H9 (cell line): Measurements from ENCODE around the gene FUT6. TPM values are rescaled to one million over a fixed set of nuclear protein-coding genes. Genes with fewer than 3 reads are reported as not detected.

Source experiments
- DNase-seq: peaks from one replicate; pipeline ENCODE4 v3.0.0-alpha.2; 2017
- H2AFZ ChIP-seq: one replicate; pipeline ENCODE4 v1.6.1; 2013; ENCODE audit warnings: mild to moderate bottlenecking, low read length, control low read depth, moderate library complexity
- H2AK5ac ChIP-seq: 2 replicates; pipeline ENCODE4 v1.6.1; 2013; ENCODE audit warnings: low read length, control low read depth, mixed read lengths; ENCODE audit not compliant: insufficient read length
- H2BK120ac ChIP-seq: one replicate; pipeline ENCODE4 v1.6.1; 2013; ENCODE audit warnings: low read depth, mild to moderate bottlenecking, low read length, control low read depth, inconsistent platforms; ENCODE audit not compliant: poor library complexity, severe bottlenecking
- H2BK12ac ChIP-seq: 2 replicates; pipeline ENCODE4 v1.6.1; 2013; ENCODE audit warnings: low read length, control low read depth, mixed read lengths, low read depth; ENCODE audit not compliant: insufficient read length
- H2BK15ac ChIP-seq: 2 replicates; pipeline ENCODE4 v1.6.1; 2013; ENCODE audit warnings: low read depth, low read length, control low read depth
- H2BK20ac ChIP-seq: one replicate; pipeline ENCODE4 v1.6.1; 2013; ENCODE audit warnings: low read depth, mild to moderate bottlenecking, low read length, control low read depth, inconsistent platforms; ENCODE audit not compliant: poor library complexity, severe bottlenecking
- H2BK5ac ChIP-seq: 2 replicates; pipeline ENCODE4 v1.6.1; 2013; ENCODE audit warnings: low read length, control low read depth, mixed read lengths; ENCODE audit not compliant: insufficient read length
- H3K14ac ChIP-seq: 2 replicates; pipeline ENCODE4 v1.6.1; 2013; ENCODE audit warnings: low read length, control low read depth; ENCODE audit not compliant: insufficient read depth
- H3K18ac ChIP-seq: 2 replicates; pipeline ENCODE4 v1.6.1; 2013; ENCODE audit warnings: low read depth, mild to moderate bottlenecking, mixed read lengths, low read length, control low read depth; ENCODE audit not compliant: insufficient read length
- H3K23ac ChIP-seq: 2 replicates; pipeline ENCODE4 v1.6.1; 2013; ENCODE audit warnings: low read length, control low read depth, mixed read lengths, low read depth; ENCODE audit not compliant: insufficient read length
- H3K23me2 ChIP-seq: 2 replicates; pipeline ENCODE4 v1.6.1; 2013; ENCODE audit warnings: low read depth, mild to moderate bottlenecking, mixed read lengths, low read length, control low read depth; ENCODE audit not compliant: insufficient read length, poor library complexity, severe bottlenecking
- H3K27ac ChIP-seq: 2 replicates; pipeline ENCODE4 v1.5.1; 2013; ENCODE audit warnings: low read length, control low read depth, mixed read lengths, low read depth; ENCODE audit not compliant: insufficient read length
- H3K27me3 ChIP-seq: 2 replicates; pipeline ENCODE4 v1.6.1; 2013; ENCODE audit warnings: low read length, control low read depth, inconsistent platforms; ENCODE audit not compliant: insufficient read depth
- H3K4ac ChIP-seq: 2 replicates; pipeline ENCODE4 v1.6.1; 2013; ENCODE audit warnings: low read depth, mild to moderate bottlenecking, control low read depth, inconsistent platforms, low read length, moderate library complexity
- H3K4me1 ChIP-seq: 2 replicates; pipeline ENCODE4 v1.6.1; 2013; ENCODE audit warnings: low read length, control low read depth, inconsistent platforms; ENCODE audit not compliant: insufficient read depth
- H3K4me2 ChIP-seq: 2 replicates; pipeline ENCODE4 v1.6.1; 2013; ENCODE audit warnings: low read length, control low read depth, mixed read lengths; ENCODE audit not compliant: insufficient read length, insufficient read depth
- H3K56ac ChIP-seq: 2 replicates; pipeline ENCODE4 v1.6.1; 2013; ENCODE audit warnings: low read depth, mild to moderate bottlenecking, mixed read lengths, low read length, control low read depth; ENCODE audit not compliant: insufficient read length
- H3K79me1 ChIP-seq: 2 replicates; pipeline ENCODE4 v1.6.1; 2013; ENCODE audit warnings: low read depth, mild to moderate bottlenecking, moderate library complexity, low read length, control low read depth, inconsistent platforms; ENCODE audit not compliant: insufficient read depth, poor library complexity, severe bottlenecking
- H3K79me2 ChIP-seq: 2 replicates; pipeline ENCODE4 v1.6.1; 2013; ENCODE audit warnings: low read length, control low read depth, inconsistent platforms; ENCODE audit not compliant: insufficient read depth
- H3K9ac ChIP-seq: 2 replicates; pipeline ENCODE4 v1.6.1; 2013; ENCODE audit warnings: low read length, control low read depth, mixed read lengths; ENCODE audit not compliant: insufficient read length; ENCODE audit errors: extremely low read depth
- H3K9me3 ChIP-seq: one replicate; pipeline ENCODE4 v1.6.1; 2013; ENCODE audit warnings: low read depth, low read length, inconsistent platforms; ENCODE audit not compliant: control insufficient read depth
- H3T11ph ChIP-seq: one replicate; pipeline ENCODE4 v1.6.1; 2013; ENCODE audit warnings: mild to moderate bottlenecking, low read length, control low read depth, inconsistent platforms
- H4K20me1 ChIP-seq: one replicate; pipeline ENCODE4 v1.6.1; 2013; ENCODE audit not compliant: control insufficient read depth, insufficient read length, insufficient read depth
- H4K5ac ChIP-seq: 2 replicates; pipeline ENCODE4 v1.6.1; 2013; ENCODE audit warnings: low read depth, mild to moderate bottlenecking, mixed read lengths, low read length, control low read depth; ENCODE audit not compliant: insufficient read length
- H4K8ac ChIP-seq: replicated peaks from 2 replicates; pipeline ENCODE4 v1.6.1; 2013; ENCODE audit warnings: low read length, control low read depth, mixed read lengths, low read depth; ENCODE audit not compliant: insufficient read length
- H4K91ac ChIP-seq: 2 replicates; pipeline ENCODE4 v1.6.1; 2013; ENCODE audit warnings: low read depth, mild to moderate bottlenecking, moderate library complexity, mixed read lengths, low read length, control low read depth; ENCODE audit not compliant: insufficient read length
- H3K27ac Mint-ChIP-seq, 3 experiments: 2 replicates in 2 of 3; 3 replicates in 1 of 3; pipeline ENCODE4 v1.8.0; 2020 to 2021; ENCODE audit warnings: mixed read lengths in 3 of 3, mild to moderate bottlenecking in 1 of 3, moderate library complexity in 1 of 3
- H3K27me3 Mint-ChIP-seq: 2 replicates; pipeline ENCODE4 v1.8.0; 2021; ENCODE audit warnings: low read depth, mild to moderate bottlenecking, moderate library complexity, mixed read lengths
- H3K36me3 Mint-ChIP-seq, 3 experiments: 2 replicates in 2 of 3; 3 replicates in 1 of 3; pipeline ENCODE4 v1.8.0; 2020 to 2021; ENCODE audit warnings: low read depth in 3 of 3, mixed read lengths in 3 of 3; ENCODE audit not compliant: insufficient read depth in 1 of 3
- H3K4me1 Mint-ChIP-seq, 2 experiments: 2 replicates each; pipeline ENCODE4 v1.8.0; 2020; ENCODE audit warnings: mixed read lengths in 2 of 2
- H3K4me3 Mint-ChIP-seq, 2 experiments: 2 replicates in 1 of 2; 3 replicates in 1 of 2; pipeline ENCODE4 v1.8.0; 2020 to 2021; ENCODE audit warnings: mild to moderate bottlenecking in 2 of 2, mixed read lengths in 2 of 2, moderate library complexity in 1 of 2
- H3K9me3 Mint-ChIP-seq, 2 experiments: 2 replicates in 1 of 2; 3 replicates in 1 of 2; pipeline ENCODE4 v1.8.0; 2020; ENCODE audit warnings: mild to moderate bottlenecking in 2 of 2, mixed read lengths in 2 of 2, moderate library complexity in 1 of 2
- WGBS: extraction: QIAGEN DNeasy Blood & Tissue Kit; methylation state at CpG from one replicate; pipeline ENCODE4 v1.1.7; 2013; ENCODE audit warnings: missing lambda C conversion rate, low lambda C conversion rate, mixed read lengths; ENCODE audit not compliant: insufficient read length; ENCODE audit errors: extremely low coverage; 5-methylcytosine and 5-hydroxymethylcytosine counted together
- total RNA-seq: library from RNA; stranded (reverse); gene quantifications from 2 replicates; pipeline ENCODE4 v1.2.1, GENCODE V29; 2021
- TF ChIP-seq, protein P1 (sequence below): fragments of 200-600 bp; sonication (generic); conservative IDR thresholded peaks from 3 replicates; pipeline ENCODE4 v1.8.0; 2021; ENCODE audit warnings: antibody characterized with exemption, mild to moderate bottlenecking

The FUT6 gene
- total RNA-seq, 1 experiment from 2014 or later: 0.13 TPM

DNA sequence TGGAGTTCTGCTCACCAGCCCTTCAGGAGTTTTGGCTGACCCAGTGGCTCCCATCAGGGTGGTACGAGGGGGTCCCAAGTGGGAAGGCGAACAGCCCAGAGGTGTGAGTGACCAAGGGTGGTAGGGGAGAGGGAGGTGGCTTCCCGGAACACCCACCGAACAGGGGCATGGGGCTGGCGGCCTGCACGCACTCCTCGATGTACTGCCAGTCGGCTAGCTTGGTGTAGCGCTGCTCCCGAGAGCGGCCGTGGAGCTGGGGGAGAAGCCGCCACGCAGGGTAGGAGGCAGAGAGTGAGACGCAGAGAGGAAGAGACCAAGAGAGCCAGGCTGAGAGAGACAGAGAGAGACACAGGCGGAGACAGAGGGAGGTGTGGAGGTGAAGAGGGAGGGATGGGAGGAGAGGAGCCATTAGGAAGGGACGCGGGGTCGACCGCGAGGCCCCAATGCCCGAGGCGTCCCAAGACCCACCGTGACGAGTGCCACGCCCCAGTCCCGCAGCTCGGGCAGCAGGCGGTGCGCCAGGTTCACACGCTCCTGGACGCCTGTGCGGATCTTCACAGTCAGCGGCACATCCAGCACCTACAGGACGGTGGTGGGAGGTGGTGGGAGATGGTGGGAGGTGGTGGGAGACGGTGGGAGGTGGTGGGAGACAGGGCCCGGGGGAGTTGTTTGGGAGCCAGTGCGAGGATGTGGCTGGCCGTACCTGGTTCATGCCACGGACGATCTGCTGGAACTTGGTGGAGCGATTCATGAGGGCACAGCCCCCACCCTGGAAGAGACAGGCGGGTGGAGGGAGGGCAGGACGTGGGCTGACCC is 52.7 kb downstream of the FUT6 start:
- Histone ChIP-seq H2BK15ac (no peak overlapping the region), H2AFZ (no peak overlapping the region), H3K4me2 (no peak overlapping the region), H4K91ac (no peak overlapping the region), H3K18ac (no peak overlapping the region), H3K79me1 (no peaks in the 10 kb centered on the region), H3K4me1 (no peaks in the 10 kb centered on the region), H4K8ac (no peak overlapping the region), H3K23ac (no peak overlapping the region), H2AK5ac (no peak overlapping the region), H2BK20ac (no peak overlapping the region), H3K9me3 (no peaks in the 10 kb centered on the region), H2BK5ac (no peak overlapping the region), H3K4ac (no peak overlapping the region), H3K14ac (no peak overlapping the region), H4K5ac (no peak overlapping the region), H2BK12ac (no peak overlapping the region), H3K23me2 (no peaks in the 10 kb centered on the region), H3T11ph (no peak overlapping the region), H3K56ac (no peak overlapping the region), H3K79me2 (no peaks in the 10 kb centered on the region), H3K27ac (no peak overlapping the region), H3K27me3 (no peaks in the 10 kb centered on the region), H3K9ac (no peak overlapping the region), H4K20me1 (no peaks in the 10 kb centered on the region), H2BK120ac (no peak overlapping the region)
- Mint-ChIP-seq H3K36me3 (peaks cover 25 to 45% (median 43%) of the 10 kb centered on the region in 3 experiments), H3K9me3 (no peaks in the 10 kb centered on the region; a peak in 2 of 5 replicates), H3K4me1 (peaks cover 0 to 8% of the 10 kb centered on the region in 2 experiments; a peak in 3 of 4 replicates), H3K27me3 (no peaks in the 10 kb centered on the region), H3K4me3 (no peak overlapping the region), H3K27ac (no peak overlapping the region)
- no CpG with 5 or more reads among the region's 44 CpGs for WGBS
- DNase-seq: no peak
- TF ChIP-seq, protein P1, sequence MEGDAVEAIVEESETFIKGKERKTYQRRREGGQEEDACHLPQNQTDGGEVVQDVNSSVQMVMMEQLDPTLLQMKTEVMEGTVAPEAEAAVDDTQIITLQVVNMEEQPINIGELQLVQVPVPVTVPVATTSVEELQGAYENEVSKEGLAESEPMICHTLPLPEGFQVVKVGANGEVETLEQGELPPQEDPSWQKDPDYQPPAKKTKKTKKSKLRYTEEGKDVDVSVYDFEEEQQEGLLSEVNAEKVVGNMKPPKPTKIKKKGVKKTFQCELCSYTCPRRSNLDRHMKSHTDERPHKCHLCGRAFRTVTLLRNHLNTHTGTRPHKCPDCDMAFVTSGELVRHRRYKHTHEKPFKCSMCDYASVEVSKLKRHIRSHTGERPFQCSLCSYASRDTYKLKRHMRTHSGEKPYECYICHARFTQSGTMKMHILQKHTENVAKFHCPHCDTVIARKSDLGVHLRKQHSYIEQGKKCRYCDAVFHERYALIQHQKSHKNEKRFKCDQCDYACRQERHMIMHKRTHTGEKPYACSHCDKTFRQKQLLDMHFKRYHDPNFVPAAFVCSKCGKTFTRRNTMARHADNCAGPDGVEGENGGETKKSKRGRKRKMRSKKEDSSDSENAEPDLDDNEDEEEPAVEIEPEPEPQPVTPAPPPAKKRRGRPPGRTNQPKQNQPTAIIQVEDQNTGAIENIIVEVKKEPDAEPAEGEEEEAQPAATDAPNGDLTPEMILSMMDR: no peak
